Panc1 (cell line): ENCODE results near the gene RSPO3. TPM values are rescaled to one million over a fixed set of nuclear protein-coding genes. Genes with fewer than 3 reads are reported as not detected.

Experiments used
- ATAC-seq: fragments of 200-7000 bp; cut with Tn5 transposase; 2 replicates; pipeline ENCODE4 v1.9.1; 2020; ENCODE audit warnings: mild to moderate bottlenecking, moderate library complexity
- BruUV-seq: library from RNA; stranded (reverse); fragments of 400-500 nt; replicated peaks from 2 replicates; lab custom pipeline; 2021; lab: Mats Ljungman, UMichigan
- CTCF ChIA-PET: fragments of 300-600 bp; sonication (Branson Sonifier 250); formaldehyde crosslinking; loops from one replicate; lab custom pipeline; 2022; ENCODE audit warnings: antibody characterized with exemption; lab: Charles Lee
- POLR2A ChIA-PET: fragments of 300-600 bp; sonication (Branson Sonifier 250); formaldehyde crosslinking; loops from one replicate; lab custom pipeline; 2022; ENCODE audit warnings: antibody characterized with exemption; lab: Charles Lee
- DNase-seq: peaks from one replicate; pipeline ENCODE4 v3.0.0-alpha.2; 2010; ENCODE audit warnings: low read depth, low spot score
- H3K27ac ChIP-seq: 2 replicates; pipeline ENCODE4 v1.5.1; 2011; ENCODE audit warnings: mild to moderate bottlenecking, low read length, inconsistent platforms
- H3K27me3 ChIP-seq: fragments of 200-500 bp; sonication (Bioruptor generic); 2 replicates; pipeline ENCODE4 v1.6.0; 2014; ENCODE audit warnings: low read length, inconsistent platforms; ENCODE audit not compliant: control insufficient read depth, insufficient read depth
- H3K36me3 ChIP-seq: fragments of 200-500 bp; sonication (Bioruptor generic); 2 replicates; pipeline ENCODE4 v1.5.1; 2014; ENCODE audit warnings: inconsistent platforms, mild to moderate bottlenecking, low read length, moderate library complexity; ENCODE audit not compliant: control insufficient read depth, insufficient read depth
- H3K4me1 ChIP-seq: 2 replicates; pipeline ENCODE4 v1.5.1; 2011; ENCODE audit warnings: inconsistent platforms, mild to moderate bottlenecking, low read length, moderate library complexity; ENCODE audit not compliant: control insufficient read depth, insufficient read depth
- H3K4me3 ChIP-seq, 2 experiments: 2 replicates each; pipeline ENCODE4 v1.5.1; 2011 to 2012; ENCODE audit warnings: low read depth in 2 of 2, low read length in 2 of 2, mild to moderate bottlenecking in 2 of 2, inconsistent platforms in 1 of 2, moderate library complexity in 1 of 2
- H3K9me3 ChIP-seq: fragments of 200-500 bp; sonication (Bioruptor generic); 2 replicates; pipeline ENCODE4 v1.5.1; 2014; ENCODE audit warnings: low read depth, mild to moderate bottlenecking, inconsistent platforms, low read length, moderate library complexity; ENCODE audit not compliant: control insufficient read depth, insufficient read depth
- CTCF ChIP-seq: fragments of 450-650 bp; IDR thresholded peaks from 2 replicates; pipeline ENCODE4 v1.5.1; 2017; ENCODE audit warnings: mild to moderate bottlenecking
- POLR2AphosphoS5 ChIP-seq: IDR thresholded peaks from 2 replicates; pipeline ENCODE4 v1.6.1; 2012; ENCODE audit warnings: mild to moderate bottlenecking, low read depth, low read length, moderate library complexity
- REST ChIP-seq, 2 experiments: IDR thresholded peaks; 2 replicates each; pipeline ENCODE4 v1.6.1; 2011 to 2012; ENCODE audit warnings: low read depth in 2 of 2, control low read depth in 1 of 2, low read length in 1 of 2, mild to moderate bottlenecking in 1 of 2, moderate library complexity in 1 of 2; ENCODE audit not compliant: insufficient read depth in 1 of 2
- SIN3A ChIP-seq: IDR thresholded peaks from 2 replicates; pipeline ENCODE4 v1.6.1; 2012; ENCODE audit warnings: low read depth, mild to moderate bottlenecking, low read length, moderate library complexity, borderline replicate concordance; ENCODE audit not compliant: insufficient read depth
- TCF7L2 ChIP-seq: IDR thresholded peaks from 2 replicates; pipeline ENCODE4 v1.6.1; 2011; ENCODE audit warnings: mild to moderate bottlenecking, low read depth, low read length, inconsistent platforms
- in situ Hi-C: cut with HindIII; loops from 2 replicates; pipeline ENCODE4 v1.10.0; 2016; ENCODE audit warnings: low sequenced_read_pairs, low pct_unique_long_range_greater_than_20kb
- intact Hi-C: fragments of 100-400 bp; cut with micrococcal nuclease; formaldehyde crosslinking; loops from one replicate; pipeline ENCODE4 v1.10.0; 2022; ENCODE audit not compliant: unreplicated experiment
- total RNA-seq: library from RNA; stranded (reverse); gene quantifications from one replicate; pipeline ENCODE4 v1.2.1, GENCODE V29; 2021; ENCODE audit not compliant: unreplicated experiment

The RSPO3 gene
- total RNA-seq, 1 experiment from 2014 or later = not detected

GRCh38 chr6:127073222-127073621 is 45.2 kb upstream of the RSPO3 start:
- no peaks in the 10 kb centered on the region for H3K9me3 ChIP-seq
- H3K4me3 ChIP-seq = no peak overlapping the region
- in situ Hi-C loops = no loop called here
- POLR2A ChIA-PET = no interaction called here
- CTCF ChIA-PET = no interaction called here
- TF ChIP-seq TCF7L2 = no peak
- TF ChIP-seq POLR2AphosphoS5 = no peak
- no peak for TF ChIP-seq CTCF
- TF ChIP-seq REST (IDR thresholded peaks at IDR 0.05; ENCODE audit: insufficient read depth in 1 of 2, low read depth in 2 of 2, low read length in 1 of 2) = no peak
- no peak for TF ChIP-seq SIN3A
- BruUV-seq = no TSS peak
- DNase-seq (no peak), ATAC-seq (no peak)
- no peak overlapping the region for H3K27ac ChIP-seq
- H3K4me1 ChIP-seq = no peaks in the 10 kb centered on the region
- H3K36me3 ChIP-seq = no peaks in the 10 kb centered on the region
- intact Hi-C loops = no loop called here
- no peaks in the 10 kb centered on the region for H3K27me3 ChIP-seq

- intact Hi-C loops (no loop called here), in situ Hi-C loops (no loop called here)
- ChIA-PET POLR2A (no interaction called here), CTCF (no interaction called here)
- Histone ChIP-seq H3K4me3 (no peak overlapping the region), H3K4me1 (no peaks in the 10 kb centered on the region), H3K9me3 (no peaks in the 10 kb centered on the region), H3K27me3 (no peaks in the 10 kb centered on the region), H3K27ac (no peak overlapping the region), H3K36me3 (no peaks in the 10 kb centered on the region)
- DNase-seq (no peak), ATAC-seq (no peak)
- no TSS peak for BruUV-seq
- TF ChIP-seq TCF7L2 = no peak
- no peak for TF ChIP-seq SIN3A
- no peak for TF ChIP-seq REST (IDR thresholded peaks at IDR 0.05; ENCODE audit: insufficient read depth in 1 of 2, low read depth in 2 of 2, low read length in 1 of 2)
- TF ChIP-seq CTCF = no peak
- TF ChIP-seq POLR2AphosphoS5 = no peak
Observed at GRCh38 chr6:127076466-127076865, 42.0 kb upstream of the RSPO3 start.
